GM20000 (cell line): Measurements from ENCODE around the gene CYSLTR2.

Experiments used
- DNase-seq: peaks from one replicate; pipeline ENCODE4 v3.0.0; 2012; ENCODE audit warnings: low spot score
- CTCF ChIP-seq: IDR thresholded peaks from 2 replicates; pipeline ENCODE4 v1.5.1; 2012; ENCODE audit warnings: mild to moderate bottlenecking, control low read depth; ENCODE audit errors: extremely low read depth, missing control alignments

Gene CYSLTR2

GRCh38 chr13:48675247-48675646 is 21.5 kb downstream of the CYSLTR2 start:
- DNase-seq = no peak
- no peak for TF ChIP-seq CTCF

- DNase-seq = no peak
- TF ChIP-seq CTCF = no peak
Observed at GRCh38 chr13:48678316-48678715, 24.6 kb downstream of the CYSLTR2 start.

- no peak for DNase-seq
- no peak for TF ChIP-seq CTCF
Observed at GRCh38 chr13:48679941-48680680, 26.4 kb downstream of the CYSLTR2 start.

GRCh38 chr13:48680756-48681392 is 27.1 kb downstream of the CYSLTR2 start:
- no peak for TF ChIP-seq CTCF
- no peak for DNase-seq

GRCh38 chr13:48681905-48682304 is 28.2 kb downstream of the CYSLTR2 start:
- no peak for TF ChIP-seq CTCF
- no peak for DNase-seq

- no peak for TF ChIP-seq CTCF
- DNase-seq = no peak
Observed at GRCh38 chr13:48682436-48682835, 28.7 kb downstream of the CYSLTR2 start.

GRCh38 chr13:48686636-48687210 is 33.0 kb downstream of the CYSLTR2 start:
- TF ChIP-seq CTCF = no peak
- DNase-seq = no peak
